Lower lobe of right lung (tissue), 2 donors: ENCODE measurements around the gene GSTM4. TPM values are rescaled to one million over a fixed set of nuclear protein-coding genes. Genes with fewer than 3 reads are reported as not detected.

Experiments
- ATAC-seq, 2 donors: fragments of 200-7000 bp; cut with Tn5 transposase; one replicate each; pipeline ENCODE4 v1.9.1; 2020 to 2022; ENCODE audit warnings: mild to moderate bottlenecking in 2 of 2, moderate library complexity in 2 of 2
- DNase-seq: peaks from one replicate; pipeline ENCODE4 v3.0.0-alpha.2; 2020
- H3K27ac ChIP-seq: fragments of 200-600 bp; one replicate; pipeline ENCODE4 v1.8.0; 2022
- H3K27me3 ChIP-seq: fragments of 200-600 bp; one replicate; pipeline ENCODE4 v1.8.0; 2022; ENCODE audit warnings: low read depth
- H3K36me3 ChIP-seq: fragments of 200-600 bp; one replicate; pipeline ENCODE4 v1.8.0; 2022; ENCODE audit warnings: mild to moderate bottlenecking
- H3K4me1 ChIP-seq: fragments of 200-600 bp; one replicate; pipeline ENCODE4 v1.8.0; 2022
- H3K4me3 ChIP-seq: fragments of 200-600 bp; one replicate; pipeline ENCODE4 v1.8.0; 2022; ENCODE audit warnings: mild to moderate bottlenecking
- H3K9me3 ChIP-seq: fragments of 200-600 bp; one replicate; pipeline ENCODE4 v1.8.0; 2022
- intact Hi-C: fragments of 100-400 bp; cut with DNase I; formaldehyde crosslinking; loops from one replicate; pipeline ENCODE4 v1.11.0; 2022
- total RNA-seq: library from RNA; stranded (reverse); fragmentation: NEBNext Ultra II Directional; extraction: Animal tissue kit (Norgen Biotek cat#: 25700); gene quantifications from one replicate; pipeline ENCODE4 v1.2.1, GENCODE V29; 2021
- TF ChIP-seq, protein P1 (sequence below): fragments of 200-600 bp; IDR thresholded peaks from one replicate; pipeline ENCODE4 v1.8.0; 2022; ENCODE audit warnings: antibody characterized with exemption, mild to moderate bottlenecking
- donor health status: DM: no; HTN: yes; CAD: no; lungs with severe emphysema.

The GSTM4 gene
- total RNA-seq, 1 donor from 2014 or later = 15.7 TPM

DNA sequence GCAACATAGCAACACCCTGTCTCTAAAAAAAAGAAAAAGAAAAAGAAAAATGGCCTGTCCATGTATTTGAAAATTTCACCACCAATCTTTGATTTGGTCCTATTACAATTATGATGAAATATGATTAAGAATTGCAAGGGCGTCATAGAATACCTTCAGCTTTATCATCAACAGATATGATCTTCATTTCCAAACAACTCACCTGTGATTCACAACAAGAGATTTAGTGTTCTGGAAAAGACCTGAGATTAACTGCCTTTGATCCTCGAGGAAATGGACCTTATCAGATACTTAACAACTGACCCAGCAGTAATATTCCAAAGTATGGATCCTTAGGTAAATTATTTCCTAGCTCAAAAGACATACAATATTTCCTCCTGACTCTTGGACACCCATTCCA lies 3.5 kb upstream of the GSTM4 start:
- intact Hi-C loops = no loop called here

DNA sequence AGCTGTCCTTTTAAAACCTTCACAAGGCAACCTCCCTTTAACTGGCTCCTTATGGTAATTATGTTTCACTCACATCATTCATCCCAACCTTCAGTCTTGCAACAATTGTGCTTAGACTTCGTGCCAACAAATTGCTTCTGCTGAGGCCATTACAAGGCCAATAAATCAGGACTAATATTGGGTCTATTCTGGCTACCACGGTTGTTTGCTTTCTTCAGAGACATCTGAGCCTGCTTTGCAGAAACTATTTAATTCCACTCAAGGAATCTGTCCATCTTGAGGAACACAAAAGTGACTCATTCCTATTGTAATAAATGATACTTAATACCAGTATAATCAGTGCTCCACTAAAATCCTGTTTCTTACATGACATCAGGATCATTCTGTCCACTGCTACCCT lies 2.6 kb upstream of the GSTM4 start:
- ATAC-seq (no peak), DNase-seq (no peak)
- TF ChIP-seq, protein P1, sequence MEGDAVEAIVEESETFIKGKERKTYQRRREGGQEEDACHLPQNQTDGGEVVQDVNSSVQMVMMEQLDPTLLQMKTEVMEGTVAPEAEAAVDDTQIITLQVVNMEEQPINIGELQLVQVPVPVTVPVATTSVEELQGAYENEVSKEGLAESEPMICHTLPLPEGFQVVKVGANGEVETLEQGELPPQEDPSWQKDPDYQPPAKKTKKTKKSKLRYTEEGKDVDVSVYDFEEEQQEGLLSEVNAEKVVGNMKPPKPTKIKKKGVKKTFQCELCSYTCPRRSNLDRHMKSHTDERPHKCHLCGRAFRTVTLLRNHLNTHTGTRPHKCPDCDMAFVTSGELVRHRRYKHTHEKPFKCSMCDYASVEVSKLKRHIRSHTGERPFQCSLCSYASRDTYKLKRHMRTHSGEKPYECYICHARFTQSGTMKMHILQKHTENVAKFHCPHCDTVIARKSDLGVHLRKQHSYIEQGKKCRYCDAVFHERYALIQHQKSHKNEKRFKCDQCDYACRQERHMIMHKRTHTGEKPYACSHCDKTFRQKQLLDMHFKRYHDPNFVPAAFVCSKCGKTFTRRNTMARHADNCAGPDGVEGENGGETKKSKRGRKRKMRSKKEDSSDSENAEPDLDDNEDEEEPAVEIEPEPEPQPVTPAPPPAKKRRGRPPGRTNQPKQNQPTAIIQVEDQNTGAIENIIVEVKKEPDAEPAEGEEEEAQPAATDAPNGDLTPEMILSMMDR = no peak
- Histone ChIP-seq H3K4me1 (peaks cover 11% of the 10 kb centered on the region), H3K27ac (no peak overlapping the region), H3K9me3 (no peaks in the 10 kb centered on the region), H3K4me3 (no peak overlapping the region), H3K36me3 (no peaks in the 10 kb centered on the region), H3K27me3 (no peaks in the 10 kb centered on the region)
- intact Hi-C loops = no loop called here

More for the DNA sequence above, 3.5 kb upstream of the GSTM4 start:
- Histone ChIP-seq H3K9me3 (no peaks in the 10 kb centered on the region), H3K4me1 (peaks cover 11% of the 10 kb centered on the region), H3K27ac (no peak overlapping the region), H3K27me3 (no peaks in the 10 kb centered on the region), H3K4me3 (no peak overlapping the region), H3K36me3 (no peaks in the 10 kb centered on the region)
- ATAC-seq = no peak
- DNase-seq = no peak
- TF ChIP-seq, protein P1 = no peak

DNA sequence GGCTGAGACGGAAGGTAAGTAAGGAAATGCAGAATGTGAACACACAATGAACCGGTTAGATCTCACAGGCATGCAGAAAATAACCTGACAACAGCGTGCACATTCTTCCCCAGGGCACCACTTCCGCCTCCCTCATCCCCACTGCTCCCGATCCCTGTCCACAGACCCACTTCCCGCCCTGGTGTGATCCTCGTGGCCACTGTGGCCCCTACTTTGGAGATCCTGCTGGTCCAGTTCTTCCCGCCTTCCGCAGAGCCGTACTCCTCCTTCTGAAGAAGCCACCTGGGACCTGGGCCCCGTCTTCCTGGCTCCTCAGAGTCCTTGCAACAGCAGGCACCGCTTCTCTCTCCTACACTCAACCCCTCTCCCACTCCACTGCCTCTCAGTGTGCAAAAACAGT lies 1.4 kb upstream of the GSTM4 start:
- intact Hi-C loops = no loop called here

DNA sequence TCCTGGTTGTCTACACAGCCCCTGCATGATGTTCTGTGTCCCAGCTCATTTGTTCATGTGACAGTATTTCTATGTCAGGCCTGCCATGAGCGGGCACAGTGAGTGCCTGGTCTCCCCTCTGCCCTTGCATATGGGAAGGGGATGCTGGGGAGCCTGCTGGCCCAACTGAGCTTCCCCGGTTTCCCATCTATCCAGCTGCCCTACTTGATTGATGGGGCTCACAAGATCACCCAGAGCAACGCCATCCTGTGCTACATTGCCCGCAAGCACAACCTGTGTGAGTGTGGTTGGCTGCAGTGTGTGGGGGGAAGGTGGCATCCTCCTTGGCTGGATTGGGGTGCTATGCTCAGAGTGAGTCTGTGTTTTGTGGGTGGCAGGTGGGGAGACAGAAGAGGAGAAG lies 1.5 kb downstream of the GSTM4 start:
- intact Hi-C loops = no loop called here
- H3K36me3 ChIP-seq = peaks cover 33% of the 10 kb centered on the region
- H3K27ac ChIP-seq = no peak overlapping the region
- no peak for DNase-seq
- peaks cover 11% of the 10 kb centered on the region for H3K4me1 ChIP-seq
- no peak overlapping the region for H3K4me3 ChIP-seq
- no peaks in the 10 kb centered on the region for H3K27me3 ChIP-seq
- ATAC-seq = no peak
- no peaks in the 10 kb centered on the region for H3K9me3 ChIP-seq
- TF ChIP-seq, protein P1 = no peak

More for the DNA sequence above, 1.4 kb upstream of the GSTM4 start:
- Histone ChIP-seq H3K36me3 (peaks cover 7% of the 10 kb centered on the region), H3K27me3 (no peaks in the 10 kb centered on the region), H3K27ac (no peak overlapping the region), H3K4me3 (no peak overlapping the region), H3K9me3 (no peaks in the 10 kb centered on the region), H3K4me1 (peaks cover 11% of the 10 kb centered on the region)
- TF ChIP-seq, protein P1 = no peak
- DNase-seq (no peak), ATAC-seq (no peak)

DNA sequence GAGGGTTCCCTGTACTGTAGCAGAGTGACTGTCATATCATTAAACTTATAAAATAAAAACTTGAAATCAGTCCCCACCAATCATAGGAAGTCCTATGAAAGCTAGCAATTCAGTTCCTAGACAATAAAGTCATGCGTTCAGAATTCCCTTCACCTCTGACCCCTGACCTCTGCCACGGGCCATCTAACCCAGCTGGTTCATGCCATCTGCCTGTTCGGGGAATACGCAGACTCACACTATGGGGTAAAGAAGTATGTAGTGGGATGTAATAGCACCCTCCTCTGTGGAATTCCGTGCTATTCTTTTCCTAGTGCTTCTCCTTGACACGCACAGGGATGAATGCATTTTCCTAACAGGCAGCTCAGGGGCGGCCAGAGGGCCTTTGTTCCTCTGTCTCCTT lies 2.1 kb downstream of the GSTM4 start:
- H3K27ac ChIP-seq = no peak overlapping the region
- intact Hi-C loops = no loop called here
- TF ChIP-seq, protein P1 = no peak

More for the DNA sequence above, 2.1 kb downstream of the GSTM4 start:
- peaks cover 38% of the 10 kb centered on the region for H3K36me3 ChIP-seq
- H3K9me3 ChIP-seq = no peaks in the 10 kb centered on the region
- H3K4me3 ChIP-seq = no peak overlapping the region
- peaks cover 11% of the 10 kb centered on the region for H3K4me1 ChIP-seq
- ATAC-seq (no peak), DNase-seq (no peak)
- H3K27me3 ChIP-seq = no peaks in the 10 kb centered on the region
